ENCODE data around the gene PKNOX2.
A peak's percentile ranks its signal among the peaks of the same experiment; 100 is the strongest.

The PKNOX2 gene

DNA sequence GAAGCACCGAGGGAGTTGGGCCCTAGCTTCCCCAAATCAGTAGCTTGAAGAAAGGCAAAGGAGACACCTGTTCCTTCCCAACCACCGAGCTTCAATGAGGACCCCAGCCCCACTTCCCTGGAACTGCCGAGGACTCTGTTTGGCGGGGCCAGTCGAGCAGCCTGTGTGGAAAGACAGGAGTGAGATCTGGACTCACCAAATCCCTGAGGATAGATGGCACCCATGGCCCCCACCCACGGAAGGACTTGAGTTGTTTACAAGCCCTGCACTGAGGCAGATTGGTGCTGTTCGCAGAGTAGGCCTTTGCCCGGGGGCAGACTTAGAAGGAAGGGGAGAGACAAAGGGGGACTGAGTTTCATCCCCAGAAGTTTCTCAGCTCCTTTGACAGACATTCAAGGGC lies 266.9 kb downstream of the PKNOX2 start:
- Histone ChIP-seq H3K4me1 (ENCODE audit: control insufficient read depth, insufficient read depth, low read length) (peaks cover 29% of the 10 kb centered on the region), H3K9ac (ENCODE audit: low read depth, low read length) (no peak overlapping the region), H3K27me3 (ENCODE audit: control insufficient read depth, insufficient read depth, low read length) (no peaks in the 10 kb centered on the region), H3K27ac (ENCODE audit: low read depth, low read length) (no peak overlapping the region), H3K36me3 (ENCODE audit: control insufficient read depth, insufficient read depth, low read length) (no peaks in the 10 kb centered on the region), H3K4me3 (ENCODE audit: low read depth, low read length) (no peak overlapping the region), H3K9me3 (ENCODE audit: control insufficient read depth, insufficient read depth, low read length) (no peaks in the 10 kb centered on the region)

- H3K4me3 ChIP-seq (ENCODE audit: low read depth, low read length) = no peak overlapping the region
- H3K9me3 ChIP-seq (ENCODE audit: control insufficient read depth, insufficient read depth, low read length) = no peaks in the 10 kb centered on the region
- H3K9ac ChIP-seq (ENCODE audit: low read depth, low read length) = no peak overlapping the region
- no peak overlapping the region for H3K27ac ChIP-seq (ENCODE audit: low read depth, low read length)
- no peaks in the 10 kb centered on the region for H3K36me3 ChIP-seq (ENCODE audit: control insufficient read depth, insufficient read depth, low read length)
- no peaks in the 10 kb centered on the region for H3K27me3 ChIP-seq (ENCODE audit: control insufficient read depth, insufficient read depth, low read length)
- H3K4me1 ChIP-seq (ENCODE audit: control insufficient read depth, insufficient read depth, low read length) = peaks cover 20% of the 10 kb centered on the region
Measured at GRCh38 chr11:125433454-125434121, 269.0 kb downstream of the PKNOX2 start.

- Histone ChIP-seq H3K9ac (ENCODE audit: low read depth, low read length) (no peak overlapping the region), H3K27me3 (ENCODE audit: control insufficient read depth, insufficient read depth, low read length) (no peaks in the 10 kb centered on the region)
Measured at GRCh38 chr11:125435461-125436238, 271.1 kb downstream of the PKNOX2 start.

DNA sequence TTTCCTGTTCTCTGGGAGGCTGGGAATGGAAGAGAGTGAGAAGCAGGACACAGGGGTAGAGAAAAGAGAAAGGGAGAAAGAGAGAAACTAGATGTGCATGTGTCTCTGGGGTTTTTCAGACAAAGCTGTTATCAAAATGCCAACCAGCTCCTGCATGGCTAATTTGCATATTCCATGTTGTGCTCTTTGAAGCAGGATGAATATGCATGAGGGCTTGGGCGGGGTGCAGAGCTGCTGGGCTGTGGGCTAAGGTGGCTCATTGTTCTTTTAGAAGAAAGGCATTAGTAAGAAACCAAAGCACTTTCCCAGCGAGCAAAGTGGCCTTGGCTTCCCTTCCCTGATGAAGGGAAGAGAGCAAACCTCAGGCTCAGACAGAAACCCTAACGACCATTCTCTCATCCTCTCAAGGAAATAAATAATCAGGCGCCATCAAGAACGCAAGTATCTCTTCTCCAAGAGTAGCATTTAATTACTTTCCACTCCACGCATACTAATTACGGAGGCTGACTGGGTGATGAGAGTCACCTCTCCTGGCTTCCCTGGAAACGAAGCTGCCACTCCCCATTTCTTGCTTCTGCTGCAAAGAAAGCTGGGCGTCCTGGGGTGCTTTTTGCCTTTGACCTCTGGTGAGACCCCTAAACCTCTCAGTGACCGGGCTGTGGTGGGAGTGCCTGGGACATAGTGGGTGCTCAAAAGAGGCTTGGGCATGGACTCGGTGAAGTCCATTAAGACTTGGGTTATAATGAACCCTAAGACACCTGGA lies 277.3 kb downstream of the PKNOX2 start:
- no peaks in the 10 kb centered on the region for H3K27me3 ChIP-seq (ENCODE audit: control insufficient read depth, insufficient read depth, low read length)
- peaks cover 37% of the 10 kb centered on the region for H3K4me1 ChIP-seq (ENCODE audit: control insufficient read depth, insufficient read depth, low read length)
- H3K9me3 ChIP-seq (ENCODE audit: control insufficient read depth, insufficient read depth, low read length) = no peaks in the 10 kb centered on the region
- H3K9ac ChIP-seq (ENCODE audit: low read depth, low read length) = no peak overlapping the region
- H3K36me3 ChIP-seq (ENCODE audit: control insufficient read depth, insufficient read depth, low read length) = peaks cover 4% of the 10 kb centered on the region; the same call in 1 of the 2 replicates
- peak overlapping the region; percentile 63 for H3K27ac ChIP-seq (ENCODE audit: low read depth, low read length)
- peak overlapping the region; percentile 22; the same call in 1 of the 2 replicates for H3K4me3 ChIP-seq (ENCODE audit: low read depth, low read length)

More at GRCh38 chr11:125435461-125436238, 271.1 kb downstream of the PKNOX2 start:
- H3K27ac ChIP-seq (ENCODE audit: low read depth, low read length) = peak overlapping the region; percentile 53
- peaks cover 20% of the 10 kb centered on the region for H3K4me1 ChIP-seq (ENCODE audit: control insufficient read depth, insufficient read depth, low read length)
- no peaks in the 10 kb centered on the region for H3K36me3 ChIP-seq (ENCODE audit: control insufficient read depth, insufficient read depth, low read length)
- H3K9me3 ChIP-seq (ENCODE audit: control insufficient read depth, insufficient read depth, low read length) = no peaks in the 10 kb centered on the region
- no peak overlapping the region for H3K4me3 ChIP-seq (ENCODE audit: low read depth, low read length)

DNA sequence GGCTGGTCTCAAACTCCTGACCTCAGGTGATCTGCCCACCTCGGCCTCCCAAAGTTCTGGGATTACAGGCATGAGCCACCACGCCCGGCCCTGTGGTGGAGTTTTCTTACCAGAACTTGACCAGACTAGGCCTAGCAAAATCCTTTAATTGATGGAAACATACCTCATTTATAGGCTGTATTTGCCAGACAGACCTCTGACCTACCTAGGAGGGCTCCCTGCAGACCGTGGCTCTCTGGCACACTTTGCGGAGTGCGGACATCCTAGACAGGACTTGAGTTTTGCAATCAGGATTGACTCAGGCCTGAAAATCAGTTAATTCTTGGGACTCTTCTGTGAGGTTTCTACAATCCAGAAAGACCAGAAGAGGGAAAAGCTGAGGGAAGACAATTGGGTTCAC lies 278.4 kb downstream of the PKNOX2 start:
- H3K9me3 ChIP-seq (ENCODE audit: control insufficient read depth, insufficient read depth, low read length) = no peaks in the 10 kb centered on the region
- peak overlapping the region; percentile 84 for H3K27ac ChIP-seq (ENCODE audit: low read depth, low read length)
- H3K36me3 ChIP-seq (ENCODE audit: control insufficient read depth, insufficient read depth, low read length) = peaks cover 7% of the 10 kb centered on the region
- H3K27me3 ChIP-seq (ENCODE audit: control insufficient read depth, insufficient read depth, low read length) = no peaks in the 10 kb centered on the region
- H3K9ac ChIP-seq (ENCODE audit: low read depth, low read length) = no peak overlapping the region
- no peak overlapping the region for H3K4me3 ChIP-seq (ENCODE audit: low read depth, low read length)
- peaks cover 37% of the 10 kb centered on the region for H3K4me1 ChIP-seq (ENCODE audit: control insufficient read depth, insufficient read depth, low read length)

- no peaks in the 10 kb centered on the region for H3K27me3 ChIP-seq (ENCODE audit: control insufficient read depth, insufficient read depth, low read length)
- H3K9ac ChIP-seq (ENCODE audit: low read depth, low read length) = 0 out of 2 replicates have a peak overlapping the region, but pooled peaks have one; percentile 15
- no peak overlapping the region for H3K4me3 ChIP-seq (ENCODE audit: low read depth, low read length)
- no peaks in the 10 kb centered on the region for H3K9me3 ChIP-seq (ENCODE audit: control insufficient read depth, insufficient read depth, low read length)
- H3K4me1 ChIP-seq (ENCODE audit: control insufficient read depth, insufficient read depth, low read length) = peaks cover 37% of the 10 kb centered on the region
- peak overlapping the region; percentile 84 for H3K27ac ChIP-seq (ENCODE audit: low read depth, low read length)
- peaks cover 9% of the 10 kb centered on the region for H3K36me3 ChIP-seq (ENCODE audit: control insufficient read depth, insufficient read depth, low read length)
Measured at GRCh38 chr11:125443767-125444311, 279.3 kb downstream of the PKNOX2 start.

- Histone ChIP-seq H3K9ac (ENCODE audit: low read depth, low read length) (no peak overlapping the region), H3K36me3 (ENCODE audit: control insufficient read depth, insufficient read depth, low read length) (peaks cover 12% of the 10 kb centered on the region), H3K27ac (ENCODE audit: low read depth, low read length) (no peak overlapping the region), H3K9me3 (ENCODE audit: control insufficient read depth, insufficient read depth, low read length) (no peaks in the 10 kb centered on the region), H3K4me3 (ENCODE audit: low read depth, low read length) (no peak overlapping the region), H3K4me1 (ENCODE audit: control insufficient read depth, insufficient read depth, low read length) (peaks cover 37% of the 10 kb centered on the region), H3K27me3 (ENCODE audit: control insufficient read depth, insufficient read depth, low read length) (no peaks in the 10 kb centered on the region)
Measured at GRCh38 chr11:125445731-125446130, 281.2 kb downstream of the PKNOX2 start.

DNA sequence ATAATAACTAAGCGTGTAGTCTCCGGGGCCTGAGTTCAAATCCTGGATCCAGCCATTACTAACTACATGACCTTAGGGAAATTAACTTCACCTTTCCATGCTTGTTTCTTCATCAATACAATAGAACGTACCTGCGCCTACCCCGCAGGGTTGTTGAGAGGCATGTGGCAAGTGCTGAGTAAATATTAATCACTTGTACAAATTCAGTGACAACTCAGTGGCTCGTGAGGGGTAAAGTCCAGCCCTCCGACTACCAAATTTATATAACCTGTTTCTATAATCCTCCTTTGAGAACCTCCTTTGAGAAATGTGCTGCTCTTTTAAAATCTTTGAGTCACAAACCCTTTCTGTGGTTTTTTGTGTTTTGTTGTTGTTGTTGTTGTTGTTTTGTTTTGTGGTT lies 281.7 kb downstream of the PKNOX2 start:
- H3K4me1 ChIP-seq (ENCODE audit: control insufficient read depth, insufficient read depth, low read length) = peaks cover 38% of the 10 kb centered on the region
- H3K36me3 ChIP-seq (ENCODE audit: control insufficient read depth, insufficient read depth, low read length) = peaks cover 12% of the 10 kb centered on the region
- no peak overlapping the region for H3K9ac ChIP-seq (ENCODE audit: low read depth, low read length)
- H3K4me3 ChIP-seq (ENCODE audit: low read depth, low read length) = no peak overlapping the region
- no peak overlapping the region for H3K27ac ChIP-seq (ENCODE audit: low read depth, low read length)
- H3K9me3 ChIP-seq (ENCODE audit: control insufficient read depth, insufficient read depth, low read length) = no peaks in the 10 kb centered on the region
- H3K27me3 ChIP-seq (ENCODE audit: control insufficient read depth, insufficient read depth, low read length) = no peaks in the 10 kb centered on the region

- peaks cover 12% of the 10 kb centered on the region for H3K36me3 ChIP-seq (ENCODE audit: control insufficient read depth, insufficient read depth, low read length)
- H3K27ac ChIP-seq (ENCODE audit: low read depth, low read length) = no peak overlapping the region
- H3K9me3 ChIP-seq (ENCODE audit: control insufficient read depth, insufficient read depth, low read length) = no peaks in the 10 kb centered on the region
- H3K9ac ChIP-seq (ENCODE audit: low read depth, low read length) = no peak overlapping the region
- H3K4me1 ChIP-seq (ENCODE audit: control insufficient read depth, insufficient read depth, low read length) = peaks cover 36% of the 10 kb centered on the region
- no peaks in the 10 kb centered on the region for H3K27me3 ChIP-seq (ENCODE audit: control insufficient read depth, insufficient read depth, low read length)
- H3K4me3 ChIP-seq (ENCODE audit: low read depth, low read length) = no peak overlapping the region
Measured at GRCh38 chr11:125447721-125448120, 283.2 kb downstream of the PKNOX2 start.

DNA sequence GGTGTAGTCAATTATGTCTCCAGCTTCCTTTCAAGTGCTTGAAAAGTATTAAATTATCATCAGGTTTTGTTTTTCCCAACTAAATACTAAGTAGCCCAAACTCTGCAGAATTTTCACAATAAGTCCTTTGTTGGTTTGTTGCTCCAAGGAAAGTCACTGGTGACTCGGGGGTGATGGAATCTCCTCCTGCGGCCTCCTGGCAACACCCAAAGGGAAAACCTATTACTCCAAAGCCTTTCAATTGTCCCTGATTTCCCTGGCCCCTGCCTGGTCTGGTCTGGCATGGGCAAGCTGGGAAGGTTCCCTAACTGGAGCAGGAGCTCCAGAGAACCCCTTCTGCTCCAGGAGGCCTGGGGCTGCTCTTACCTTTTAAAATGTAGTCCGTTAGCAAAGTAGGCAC lies 283.6 kb downstream of the PKNOX2 start:
- no peak overlapping the region for H3K27ac ChIP-seq (ENCODE audit: low read depth, low read length)
- peaks cover 32% of the 10 kb centered on the region for H3K4me1 ChIP-seq (ENCODE audit: control insufficient read depth, insufficient read depth, low read length)
- H3K9me3 ChIP-seq (ENCODE audit: control insufficient read depth, insufficient read depth, low read length) = no peaks in the 10 kb centered on the region

More for the DNA sequence above, 283.6 kb downstream of the PKNOX2 start:
- H3K36me3 ChIP-seq (ENCODE audit: control insufficient read depth, insufficient read depth, low read length) = peaks cover 12% of the 10 kb centered on the region
- no peak overlapping the region for H3K4me3 ChIP-seq (ENCODE audit: low read depth, low read length)
- H3K9ac ChIP-seq (ENCODE audit: low read depth, low read length) = no peak overlapping the region
- H3K27me3 ChIP-seq (ENCODE audit: control insufficient read depth, insufficient read depth, low read length) = no peaks in the 10 kb centered on the region

Data from HUES48 (cell line).